K562 (cell line): Measurements from ENCODE around the gene P4HB. TPM values are rescaled to one million over a fixed set of nuclear protein-coding genes. Genes with fewer than 3 reads are reported as not detected.

ENCODE experiments used
- CBX1 ChIP-seq: sonication (generic); IDR thresholded peaks from 2 replicates; pipeline ENCODE4 v1.6.1; 2016; ENCODE audit warnings: antibody characterized with exemption, low read depth, mild to moderate bottlenecking
- CGGBP1 ChIP-seq: fragments of 250-450 bp; sonication (Bioruptor Pico); IDR thresholded peaks from 2 replicates; pipeline ENCODE4 v1.9.0; 2021; ENCODE audit warnings: mild to moderate bottlenecking
- CREBBP ChIP-seq: IDR thresholded peaks from one replicate; pipeline ENCODE4 v1.6.1; 2012; ENCODE audit warnings: low read depth, mild to moderate bottlenecking, control low read depth, inconsistent platforms, low read length
- DEAF1 ChIP-seq: fragments of 450-650 bp; formaldehyde crosslinking; IDR thresholded peaks from 2 replicates; pipeline ENCODE4 v1.4.0; 2020; ENCODE audit warnings: mild to moderate bottlenecking, moderate library complexity
- EZH2 ChIP-seq: IDR thresholded peaks from 2 replicates; pipeline ENCODE4 v1.6.1; 2012; ENCODE audit warnings: low read depth, mild to moderate bottlenecking, inconsistent platforms, low read length, borderline replicate concordance
- FOXM1 ChIP-seq, 2 experiments: fragments of 450-650 bp in 1 of 2; sonication (generic) in 1 of 2; formaldehyde crosslinking in 1 of 2; IDR thresholded peaks; 2 replicates each; pipeline versions ENCODE4 v1.6.1 to v1.9.0; 2017 to 2022; ENCODE audit warnings: low read depth in 2 of 2, mild to moderate bottlenecking in 2 of 2, missing genetic modification reagents in 1 of 2, moderate library complexity in 1 of 2
- IRF9 ChIP-seq: fragments of 450-650 bp; IDR thresholded peaks from 2 replicates; pipeline ENCODE4 v1.6.1; 2016; ENCODE audit warnings: missing biosample characterization, missing genetic modification characterization
- NFIC ChIP-seq: fragments of 450-650 bp; IDR thresholded peaks from 2 replicates; pipeline ENCODE4 v1.6.1; 2017; ENCODE audit warnings: mild to moderate bottlenecking, inconsistent platforms
- RBM14 ChIP-seq: fragments of 200-400 bp; formaldehyde crosslinking; IDR thresholded peaks from 2 replicates; pipeline ENCODE4 v1.6.1; 2018; ENCODE audit warnings: low read depth, mild to moderate bottlenecking, low read length, moderate library complexity, borderline replicate concordance; ENCODE audit not compliant: insufficient read depth
- RBM22 ChIP-seq: fragments of 200-400 bp; formaldehyde crosslinking; IDR thresholded peaks from 2 replicates; pipeline ENCODE4 v1.6.1; 2018; ENCODE audit warnings: low read length, low read depth; ENCODE audit not compliant: poor library complexity, severe bottlenecking
- SIRT6 ChIP-seq: IDR thresholded peaks from one replicate; pipeline ENCODE4 v1.6.1; 2012; ENCODE audit warnings: low read depth, mild to moderate bottlenecking, control low read depth, inconsistent platforms, low read length, moderate library complexity
- SNRNP70 ChIP-seq: fragments of 200-400 bp; formaldehyde crosslinking; optimal IDR thresholded peaks from 2 replicates; pipeline ENCODE3; 2017; ENCODE audit warnings: low read depth, low read length
- SRSF9 ChIP-seq: fragments of 200-400 bp; formaldehyde crosslinking; IDR thresholded peaks from 2 replicates; pipeline ENCODE4 v1.6.1; 2017; ENCODE audit warnings: low read depth, low read length, borderline replicate concordance
- STAT5A ChIP-seq: IDR thresholded peaks from 2 replicates; pipeline ENCODE4 v1.6.1; 2012; ENCODE audit warnings: low read length, inconsistent platforms, borderline replicate concordance
- SUPT5H ChIP-seq: fragments of 450-650 bp; IDR thresholded peaks from 2 replicates; pipeline ENCODE4 v1.6.1; 2016
- TAF15 ChIP-seq: fragments of 200-400 bp; formaldehyde crosslinking; IDR thresholded peaks from 2 replicates; pipeline ENCODE4 v1.6.1; 2017; ENCODE audit warnings: mild to moderate bottlenecking, low read depth, low read length, moderate library complexity
- TAL1 ChIP-seq: fragments of 450-650 bp; IDR thresholded peaks from 2 replicates; pipeline ENCODE4 v1.6.1; 2016; ENCODE audit warnings: mild to moderate bottlenecking
- TCF15 ChIP-seq: fragments of 250-450 bp; sonication (Bioruptor Pico); IDR thresholded peaks from 2 replicates; pipeline ENCODE4 v1.8.0; 2022; ENCODE audit warnings: moderate library complexity, mild to moderate bottlenecking, inconsistent platforms
- ZBTB7A ChIP-seq: IDR thresholded peaks from 2 replicates; pipeline ENCODE4 v1.6.1; 2011; ENCODE audit warnings: low read depth, mild to moderate bottlenecking, low read length, moderate library complexity, borderline replicate concordance; ENCODE audit not compliant: control insufficient read depth
- ZNF431 ChIP-seq: sonication (generic); formaldehyde crosslinking; IDR thresholded peaks from 2 replicates; pipeline ENCODE4 v1.8.0; 2022; ENCODE audit warnings: mild to moderate bottlenecking, missing genetic modification reagents
- ZNF717 ChIP-seq: fragments of 250-450 bp; sonication (Bioruptor Pico); IDR thresholded peaks from 2 replicates; pipeline ENCODE4 v1.5.0; 2021
- ZNF785 ChIP-seq: fragments of 250-450 bp; sonication (Bioruptor Pico); IDR thresholded peaks from 2 replicates; pipeline ENCODE4 v1.4.0; 2020; ENCODE audit warnings: mild to moderate bottlenecking
- polyA plus RNA-seq, 8 experiments: library from polyadenylated mRNA; depleted of rRNA in 4 of 8; stranded (reverse) in 5 of 8; unstranded in 3 of 8; fragments of >200 nt; fragmentation: Nextera tagmentation in 2 of 8; fragmentation: Illumina TruSeq in 1 of 8; extraction: Ambion mirVana in 2 of 8; extraction: Trizol in 1 of 8; gene quantifications; 2 replicates each; pipeline versions ENCODE4 v1.2.1 to v1.2.3, GENCODE V29; 2011 to 2014; ENCODE audit warnings: inconsistent platforms in 1 of 8, missing spikeins in 1 of 8
- total RNA-seq, 7 experiments: library from RNA; depleted of rRNA in 6 of 7; stranded (reverse); fragments of >200 nt in 6 of 7; fragmentation: Illumina TruSeq in 2 of 7; extraction: Trizol in 2 of 7; gene quantifications; 2 replicates each; pipeline versions ENCODE4 v1.2.1 to v1.2.3, GENCODE V29; 2011 to 2021; ENCODE audit warnings: low replicate concordance in 1 of 7
- TF ChIP-seq, protein P1 (sequence below): fragments of 450-650 bp; IDR thresholded peaks from 2 replicates; pipeline ENCODE4 v1.7.1; 2018; ENCODE audit warnings: mild to moderate bottlenecking, low read depth; ENCODE audit not compliant: partially characterized antibody

P4HB gene
- total and polyA plus RNA-seq, 9 of the 15 experiments (the other 6 are each of a cell fraction or from before 2014, with no cell fraction given) = 4.4 to 645 (median 325) TPM

DNA sequence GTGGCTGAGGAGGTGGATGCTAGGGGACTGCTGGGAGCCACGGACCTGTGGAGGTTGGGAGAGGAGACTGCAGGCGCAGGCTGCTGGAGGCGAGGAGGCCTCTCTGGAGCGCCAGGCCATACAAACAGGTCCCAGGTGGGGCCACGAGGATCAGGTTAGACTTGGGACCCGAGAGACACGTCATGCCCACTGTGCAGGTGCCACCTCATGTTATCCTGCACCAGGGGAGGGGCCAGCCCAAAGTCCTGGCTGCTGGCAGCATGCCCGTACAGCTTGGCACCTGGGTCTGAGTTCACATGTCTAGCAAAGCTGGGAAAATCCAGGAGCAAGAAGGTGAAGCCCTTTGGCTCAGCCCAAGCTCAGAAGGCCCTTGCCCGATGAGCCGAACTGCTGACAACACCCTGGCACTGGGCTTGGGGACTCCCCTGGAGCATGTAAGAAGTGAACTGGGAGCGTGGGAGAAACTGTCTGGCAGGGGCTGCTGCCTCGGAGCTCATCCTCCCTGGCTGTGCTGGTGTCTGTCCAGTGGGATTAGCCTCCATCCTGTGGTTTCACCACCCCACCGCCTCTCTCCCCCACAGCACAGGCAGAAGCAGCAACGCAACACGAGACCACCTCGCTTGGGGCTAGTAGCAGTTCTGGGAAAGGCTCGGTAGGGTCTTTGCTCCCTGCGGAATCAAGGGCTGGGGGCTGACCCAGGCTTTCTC is 5.6 kb upstream of the P4HB start (continued):
- TF ChIP-seq CGGBP1 (CRISPR knock-in tag) (no peak), TAL1 (no peak), NFIC (peak; percentile 31; the same call in 1 of the 2 replicates), ZNF431 (CRISPR knock-in tag) (no peak), SUPT5H (peak; percentile 10), SIRT6 (peak; percentile 25), ZNF785 (CRISPR knock-in tag) (no peak), RBM22 (no peak), ZNF717 (CRISPR knock-in tag) (no peak), CBX1 (no peak), ZBTB7A (no peak), DEAF1 (CRISPR knock-in tag) (no peak), STAT5A (no peak), EZH2 (no peak), CREBBP (no peak), SRSF9 (no peak), TAF15 (peak; percentile 20; the same call in 1 of the 2 replicates), SNRNP70 (peak; percentile 6), TCF15 (CRISPR knock-in tag) (no peak), FOXM1 (IDR thresholded peaks at IDR 0.05; ENCODE audit: low read depth) (no peak), FOXM1 (CRISPR knock-in tag; IDR thresholded peaks at IDR 0.05; ENCODE audit: low read depth) (no peak), IRF9 (no peak), RBM14 (no peak)
- TF ChIP-seq, protein P1, sequence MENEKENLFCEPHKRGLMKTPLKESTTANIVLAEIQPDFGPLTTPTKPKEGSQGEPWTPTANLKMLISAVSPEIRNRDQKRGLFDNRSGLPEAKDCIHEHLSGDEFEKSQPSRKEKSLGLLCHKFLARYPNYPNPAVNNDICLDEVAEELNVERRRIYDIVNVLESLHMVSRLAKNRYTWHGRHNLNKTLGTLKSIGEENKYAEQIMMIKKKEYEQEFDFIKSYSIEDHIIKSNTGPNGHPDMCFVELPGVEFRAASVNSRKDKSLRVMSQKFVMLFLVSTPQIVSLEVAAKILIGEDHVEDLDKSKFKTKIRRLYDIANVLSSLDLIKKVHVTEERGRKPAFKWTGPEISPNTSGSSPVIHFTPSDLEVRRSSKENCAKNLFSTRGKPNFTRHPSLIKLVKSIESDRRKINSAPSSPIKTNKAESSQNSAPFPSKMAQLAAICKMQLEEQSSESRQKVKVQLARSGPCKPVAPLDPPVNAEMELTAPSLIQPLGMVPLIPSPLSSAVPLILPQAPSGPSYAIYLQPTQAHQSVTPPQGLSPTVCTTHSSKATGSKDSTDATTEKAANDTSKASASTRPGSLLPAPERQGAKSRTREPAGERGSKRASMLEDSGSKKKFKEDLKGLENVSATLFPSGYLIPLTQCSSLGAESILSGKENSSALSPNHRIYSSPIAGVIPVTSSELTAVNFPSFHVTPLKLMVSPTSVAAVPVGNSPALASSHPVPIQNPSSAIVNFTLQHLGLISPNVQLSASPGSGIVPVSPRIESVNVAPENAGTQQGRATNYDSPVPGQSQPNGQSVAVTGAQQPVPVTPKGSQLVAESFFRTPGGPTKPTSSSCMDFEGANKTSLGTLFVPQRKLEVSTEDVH = peak; percentile 33
